SW480 (cell line): ENCODE data around the gene HBA2.
"Not testable (repeated sequence)": the region's sequence is repeated elsewhere in the genome, so short reads cannot be mapped to it uniquely, and the experiment has no call there.

ENCODE experiments used
- DNase-seq: peaks from one replicate; pipeline ENCODE4 v3.0.0-alpha.2; 2016; ENCODE audit warnings: low spot score

Gene HBA2

GRCh38 chr16:172374-172941, at the start of gene HBA2:
Gene HBA2 (plus strand): TSS chr16:172876. CDS start chr16:172913, 37 bp downstream.
- not testable (repeated sequence) for DNase-seq

GRCh38 chr16:123558-124350, 48.9 kb upstream of the HBA2 start:
- DNase-seq, result not testable (repeated sequence)

- no peak for DNase-seq
Measured at GRCh38 chr16:125011-125410, 47.7 kb upstream of the HBA2 start.

GRCh38 chr16:129075-129474, 43.6 kb upstream of the HBA2 start:
- DNase-seq, result no peak

GRCh38 chr16:130533-131173, 42.0 kb upstream of the HBA2 start:
- no peak for DNase-seq

GRCh38 chr16:132120-132519, 40.6 kb upstream of the HBA2 start:
- DNase-seq, result no peak

- no peak for DNase-seq
Measured at GRCh38 chr16:133716-134115, 39.0 kb upstream of the HBA2 start.

GRCh38 chr16:138049-138417, 34.6 kb upstream of the HBA2 start:
- no peak for DNase-seq

- DNase-seq, result no peak
Measured at GRCh38 chr16:140175-140857, 32.4 kb upstream of the HBA2 start.

- no peak for DNase-seq
Measured at GRCh38 chr16:142405-142967, 30.2 kb upstream of the HBA2 start.

GRCh38 chr16:143047-143446, 29.6 kb upstream of the HBA2 start:
- DNase-seq, result no peak

- no peak for DNase-seq
Measured at GRCh38 chr16:143456-143855, 29.2 kb upstream of the HBA2 start.

- no peak for DNase-seq
Measured at GRCh38 chr16:144797-145252, 27.9 kb upstream of the HBA2 start.

- no peak for DNase-seq
Measured at GRCh38 chr16:146646-147045, 26.0 kb upstream of the HBA2 start.

- DNase-seq, result peak; percentile 17
Measured at GRCh38 chr16:149024-149660, 23.5 kb upstream of the HBA2 start.

- no peak for DNase-seq
Measured at GRCh38 chr16:152141-153128, 20.2 kb upstream of the HBA2 start, which contains the start of gene HBZ. Gene HBZ (plus strand): TSS chr16:152644. CDS start chr16:152910, 266 bp downstream.

GRCh38 chr16:153129-153521, 19.6 kb upstream of the HBA2 start:
- DNase-seq, result not testable (repeated sequence)

- DNase-seq, result not testable (repeated sequence)
Measured at GRCh38 chr16:153550-154216, 19.0 kb upstream of the HBA2 start.

GRCh38 chr16:154217-155030, 18.3 kb upstream of the HBA2 start:
- no peak for DNase-seq
